IMR-90 (cell line): ENCODE data around the gene CATSPERB. TPM values are rescaled to one million over a fixed set of nuclear protein-coding genes. Genes with fewer than 3 reads are reported as not detected.

ENCODE experiments used
- ATAC-seq: fragments of 200-7000 bp; cut with Tn5 transposase; 2 replicates; pipeline ENCODE4 v1.9.1; 2020; ENCODE audit warnings: low read depth, mild to moderate bottlenecking, moderate library complexity
- BruUV-seq: library from RNA; stranded (reverse); fragments of 400-500 nt; replicated peaks from 2 replicates; lab custom pipeline; 2021; lab: Mats Ljungman, UMichigan
- CTCF ChIA-PET: fragments of 300-600 bp; formaldehyde crosslinking; extraction: SDS; loops from one replicate; lab custom pipeline; 2021; ENCODE audit warnings: antibody characterized with exemption; lab: Yijun Ruan, JAX
- POLR2A ChIA-PET: fragments of 300-600 bp; sonication (Branson Sonifier 250); formaldehyde crosslinking; loops from one replicate; lab custom pipeline; 2022; ENCODE audit warnings: antibody characterized with exemption; ENCODE audit not compliant: unreplicated experiment; lab: Charles Lee
- DNase-seq: peaks from one replicate; pipeline ENCODE4 v3.0.0; 2013
- H2AFZ ChIP-seq: replicated peaks from 2 replicates; pipeline ENCODE3; 2013; ENCODE audit warnings: low read length, mild to moderate bottlenecking; ENCODE audit not compliant: poor library complexity
- H2AK5ac ChIP-seq: 2 replicates; pipeline ENCODE4 v1.6.1; 2013; ENCODE audit warnings: low read depth, low read length, inconsistent platforms
- H2AK9ac ChIP-seq: replicated peaks from 2 replicates; pipeline ENCODE3; 2013; ENCODE audit warnings: mild to moderate bottlenecking, low read depth, low read length, moderate library complexity; ENCODE audit not compliant: poor library complexity
- H2BK120ac ChIP-seq: 2 replicates; pipeline ENCODE4 v1.6.1; 2013; ENCODE audit warnings: low read depth, low read length, inconsistent platforms
- H2BK15ac ChIP-seq: 3 replicates; pipeline ENCODE4 v1.6.1; 2013; ENCODE audit warnings: low read depth, low read length, inconsistent platforms
- H2BK20ac ChIP-seq: 2 replicates; pipeline ENCODE4 v1.6.1; 2013; ENCODE audit warnings: low read depth, mild to moderate bottlenecking, inconsistent platforms, low read length, moderate library complexity
- H2BK5ac ChIP-seq: 2 replicates; pipeline ENCODE4 v1.6.1; 2013; ENCODE audit warnings: mild to moderate bottlenecking, low read depth, low read length, inconsistent platforms; ENCODE audit not compliant: poor library complexity, severe bottlenecking
- H3K14ac ChIP-seq: replicated peaks from 2 replicates; pipeline ENCODE4 v1.6.1; 2013; ENCODE audit warnings: low read depth, low read length, inconsistent platforms
- H3K18ac ChIP-seq: 2 replicates; pipeline ENCODE4 v1.6.1; 2013; ENCODE audit warnings: low read depth, low read length, control low read depth
- H3K23ac ChIP-seq: 2 replicates; pipeline ENCODE4 v1.6.1; 2013; ENCODE audit warnings: low read depth, low read length, inconsistent platforms
- H3K27ac ChIP-seq: 2 replicates; pipeline ENCODE4 v1.5.1; 2013; ENCODE audit warnings: mild to moderate bottlenecking, control low read depth, low read length; ENCODE audit not compliant: insufficient read depth
- H3K27me3 ChIP-seq: 2 replicates; pipeline ENCODE4 v1.6.1; 2013; ENCODE audit warnings: low read length; ENCODE audit not compliant: control insufficient read depth, insufficient read depth
- H3K36me3 ChIP-seq: 2 replicates; pipeline ENCODE4 v1.6.1; 2013; ENCODE audit warnings: low read length, mixed read lengths; ENCODE audit not compliant: control insufficient read depth, insufficient read depth
- H3K4ac ChIP-seq: 2 replicates; pipeline ENCODE4 v1.6.1; 2013; ENCODE audit warnings: low read depth, low read length, inconsistent platforms
- H3K4me1 ChIP-seq: 2 replicates; pipeline ENCODE4 v1.6.1; 2013; ENCODE audit warnings: low read length, mixed read lengths; ENCODE audit not compliant: control insufficient read depth, insufficient read depth
- H3K4me2 ChIP-seq: 2 replicates; pipeline ENCODE4 v1.6.1; 2013; ENCODE audit warnings: low read depth, mild to moderate bottlenecking, control low read depth, low read length, moderate library complexity
- H3K4me3 ChIP-seq: 2 replicates; pipeline ENCODE4 v1.5.1; 2013; ENCODE audit warnings: low read depth, mild to moderate bottlenecking, control low read depth, low read length, moderate library complexity; ENCODE audit not compliant: insufficient read depth
- H3K56ac ChIP-seq: 2 replicates; pipeline ENCODE4 v1.6.1; 2013; ENCODE audit warnings: low read length, inconsistent platforms; ENCODE audit not compliant: insufficient read depth; ENCODE audit errors: extremely low read depth
- H3K79me1 ChIP-seq, 2 experiments: 2 replicates each; pipeline ENCODE4 v1.6.1; 2013; ENCODE audit warnings: low read length in 2 of 2, inconsistent platforms in 1 of 2, low read depth in 1 of 2
- H3K9ac ChIP-seq: 2 replicates; pipeline ENCODE4 v1.6.1; 2013; ENCODE audit warnings: low read depth, low read length, control low read depth
- H3K9me1 ChIP-seq: 2 replicates; pipeline ENCODE4 v1.6.1; 2013; ENCODE audit warnings: low read length, inconsistent platforms; ENCODE audit not compliant: insufficient read depth
- H3K9me3 ChIP-seq: 2 replicates; pipeline ENCODE4 v1.6.1; 2013; ENCODE audit warnings: low read length; ENCODE audit not compliant: control insufficient read depth, insufficient read depth
- H4K20me1 ChIP-seq: 2 replicates; pipeline ENCODE4 v1.6.1; 2013; ENCODE audit warnings: low read length, inconsistent platforms; ENCODE audit not compliant: insufficient read depth
- H4K5ac ChIP-seq: 2 replicates; pipeline ENCODE4 v1.6.1; 2013; ENCODE audit warnings: mild to moderate bottlenecking, low read depth, low read length, control low read depth
- H4K8ac ChIP-seq, 2 experiments: 2 replicates each; pipeline ENCODE4 v1.6.1; 2013; ENCODE audit warnings: low read depth in 2 of 2, low read length in 2 of 2, control low read depth in 1 of 2, inconsistent platforms in 1 of 2
- H4K91ac ChIP-seq: 2 replicates; pipeline ENCODE4 v1.6.1; 2013; ENCODE audit warnings: low read depth, low read length, inconsistent platforms; ENCODE audit not compliant: insufficient read depth
- BHLHE40 ChIP-seq: fragments of 150-350 bp; IDR thresholded peaks from 2 replicates; pipeline ENCODE4 v1.6.1; 2016; ENCODE audit warnings: mild to moderate bottlenecking, low read depth, low read length
- MAFK ChIP-seq: IDR thresholded peaks from 2 replicates; pipeline ENCODE4 v1.6.1; 2012; ENCODE audit warnings: low read depth, low read length, improper control_type of control experiment
- MXI1 ChIP-seq: IDR thresholded peaks from 2 replicates; pipeline ENCODE4 v1.6.1; 2012; ENCODE audit warnings: low read depth, mild to moderate bottlenecking, low read length, moderate library complexity, borderline replicate concordance
- NFE2L2 ChIP-seq: fragments of 150-350 bp; IDR thresholded peaks from 2 replicates; pipeline ENCODE4 v1.6.1; 2016; ENCODE audit warnings: low read depth, mild to moderate bottlenecking, low read length
- RAD21 ChIP-seq: IDR thresholded peaks from 2 replicates; pipeline ENCODE4 v1.6.1; 2012; ENCODE audit warnings: low read length, improper control_type of control experiment
- RFX5 ChIP-seq: IDR thresholded peaks from 2 replicates; pipeline ENCODE4 v1.8.0; 2012; ENCODE audit warnings: low read depth, mild to moderate bottlenecking, low read length, moderate library complexity
- SMC3 ChIP-seq: fragments of 150-350 bp; IDR thresholded peaks from 2 replicates; pipeline ENCODE4 v1.6.1; 2016; ENCODE audit warnings: low read depth, mild to moderate bottlenecking, antibody characterized with exemption, low read length, moderate library complexity
- USF2 ChIP-seq: fragments of 150-350 bp; IDR thresholded peaks from 2 replicates; pipeline ENCODE4 v1.6.1; 2017; ENCODE audit warnings: mild to moderate bottlenecking, antibody characterized with exemption, low read length, low read depth
- WGBS, 2 experiments: methylation state at CpG; one replicate each; pipeline versions ENCODE4 v1.1.5 to v1.1.7; 2013; ENCODE audit warnings: missing lambda C conversion rate in 2 of 2; ENCODE audit not compliant: insufficient read length in 1 of 2; ENCODE audit errors: extremely low coverage in 2 of 2; 5-methylcytosine and 5-hydroxymethylcytosine counted together
- dilution Hi-C: fragments of 300-500 bp; cut with HindIII; formaldehyde crosslinking; loops from one replicate; pipeline ENCODE4 v1.14.3; 2018; ENCODE audit warnings: low sequenced_read_pairs; ENCODE audit not compliant: unreplicated experiment
- in situ Hi-C: fragments of 300-500 bp; cut with MboI; formaldehyde crosslinking; loops from 3 replicates; pipeline ENCODE4 v1.14.3; 2019; ENCODE audit warnings: low sequenced_read_pairs, inconsistent platforms, mixed read lengths
- intact Hi-C: fragments of 100-400 bp; cut with micrococcal nuclease; formaldehyde crosslinking; loops from 2 replicates; pipeline ENCODE4 v1.10.0; 2022
- polyA plus RNA-seq, 3 experiments: library from polyadenylated mRNA; depleted of rRNA; stranded (reverse); fragments of >200 nt; gene quantifications; 2 replicates each; pipeline ENCODE4 v1.2.3, GENCODE V29; 2012; ENCODE audit warnings: low replicate concordance in 1 of 3
- total RNA-seq: library from RNA; depleted of rRNA; stranded (reverse); fragments of >200 nt; gene quantifications from 2 replicates; pipeline ENCODE4 v1.2.3, GENCODE V29; 2012

Gene CATSPERB
- total and polyA plus RNA-seq, 2 of the 4 experiments (the other 2 are of a cell fraction) = not detected

DNA sequence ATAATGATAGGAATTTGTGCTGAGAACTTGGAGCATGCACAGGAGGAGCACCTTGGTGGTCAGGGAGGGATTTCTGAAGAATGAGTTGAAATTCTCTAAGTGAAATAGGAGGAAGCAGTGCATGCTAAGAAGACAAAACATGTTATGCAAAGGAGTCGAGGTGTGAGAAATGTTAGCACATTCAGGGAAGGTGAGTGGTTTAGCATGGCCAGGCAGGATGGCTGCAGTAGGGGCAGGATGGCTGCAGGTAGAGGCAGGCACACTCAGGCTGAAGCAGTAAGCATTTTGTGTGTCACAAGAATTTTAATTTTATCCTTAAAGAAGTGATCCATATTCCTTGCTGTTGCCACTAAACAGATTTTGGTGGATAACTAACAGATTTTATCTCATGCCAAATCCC is 46.3 kb downstream of the CATSPERB start:
- in situ Hi-C loops = no loop called here
- no peaks in the 10 kb centered on the region for H3K9me3 ChIP-seq

More for the DNA sequence above, 46.3 kb downstream of the CATSPERB start:
- POLR2A ChIA-PET = no interaction called here
- no peak overlapping the region for H2BK15ac ChIP-seq
- no peak overlapping the region for H4K91ac ChIP-seq
- H3K9ac ChIP-seq = no peak overlapping the region
- H3K4ac ChIP-seq = no peak overlapping the region
- no peak overlapping the region for H2BK20ac ChIP-seq
- no TSS peak for BruUV-seq
- H3K14ac ChIP-seq = no peak overlapping the region
- DNase-seq = no peak
- no peak for TF ChIP-seq RAD21
- TF ChIP-seq USF2 = no peak
- no peak for TF ChIP-seq MAFK
- no peak for TF ChIP-seq MXI1
- no peak for TF ChIP-seq NFE2L2
- TF ChIP-seq SMC3 = no peak
- TF ChIP-seq RFX5 = no peak
- no peak for TF ChIP-seq BHLHE40
- no peaks in the 10 kb centered on the region for H4K20me1 ChIP-seq
- H2AFZ ChIP-seq = no peak overlapping the region
- WGBS, 2 experiments = 33% methylated on average over 1 of the region's 1 CpG; no CpG with 5 or more reads in 1 of the 2 experiments
- intact Hi-C loops = no loop called here
- H4K8ac ChIP-seq = no peak overlapping the region
- no peak overlapping the region for H3K18ac ChIP-seq
- no peaks in the 10 kb centered on the region for H3K9me1 ChIP-seq
- H4K5ac ChIP-seq = no peak overlapping the region
- H3K23ac ChIP-seq = no peak overlapping the region
- no peak overlapping the region for H3K4me3 ChIP-seq
- no peaks in the 10 kb centered on the region for H3K36me3 ChIP-seq
- no peak overlapping the region for H3K27ac ChIP-seq
- H3K4me1 ChIP-seq = no peaks in the 10 kb centered on the region
- no peaks in the 10 kb centered on the region for H3K27me3 ChIP-seq
- no peaks in the 10 kb centered on the region for H3K79me1 ChIP-seq
- dilution Hi-C loops = no loop called here
- H2BK5ac ChIP-seq = no peak overlapping the region
- H3K56ac ChIP-seq = no peak overlapping the region
- CTCF ChIA-PET = no interaction called here
- no peak for ATAC-seq
- H3K4me2 ChIP-seq = no peak overlapping the region
- H2AK9ac ChIP-seq = no peak overlapping the region
- no peak overlapping the region for H2AK5ac ChIP-seq
- H2BK120ac ChIP-seq = no peak overlapping the region
